K562 (cell line): ENCODE data around the gene DTD1. TPM values are rescaled to one million over a fixed set of nuclear protein-coding genes. Genes with fewer than 3 reads are reported as not detected.
A peak's percentile ranks its signal among the peaks of the same experiment; 100 is the strongest.

Source experiments
- AFF1 ChIP-seq, 2 experiments: fragments of 450-650 bp; IDR thresholded peaks; 2 replicates each; pipeline ENCODE4 v1.6.1; 2018; ENCODE audit warnings: mild to moderate bottlenecking in 2 of 2, low read depth in 1 of 2; ENCODE audit not compliant: partially characterized antibody in 2 of 2
- ATF1 ChIP-seq, 2 experiments: fragments of 450-650 bp in 1 of 2; IDR thresholded peaks; 2 replicates each; pipeline ENCODE4 v1.6.1; 2016; ENCODE audit warnings: missing compliant biosample characterization in 1 of 2, missing genetic modification characterization in 1 of 2
- DNMT1 ChIP-seq: fragments of 450-650 bp; IDR thresholded peaks from 2 replicates; pipeline ENCODE4 v1.6.1; 2016; ENCODE audit warnings: antibody characterized with exemption, mild to moderate bottlenecking
- ESRRB ChIP-seq: fragments of 250-450 bp; sonication (Bioruptor Pico); IDR thresholded peaks from 2 replicates; pipeline ENCODE4 v1.5.0; 2020; ENCODE audit warnings: mild to moderate bottlenecking, moderate library complexity, borderline replicate concordance
- GABPA ChIP-seq: fragments of 200-800 bp; sonication (Bioruptor generic); conservative IDR thresholded peaks from 2 replicates; pipeline ENCODE4 v1.6.1; 2016; ENCODE audit warnings: low read depth, missing genetic modification characterization, missing compliant biosample characterization
- HOXB6 ChIP-seq: fragments of 250-450 bp; sonication (Bioruptor Pico); IDR thresholded peaks from 2 replicates; pipeline ENCODE4 v1.5.1; 2022; ENCODE audit warnings: mild to moderate bottlenecking, borderline replicate concordance
- JUND ChIP-seq, 2 experiments: IDR thresholded peaks; 2 replicates in 1 of 2; 3 replicates in 1 of 2; pipeline ENCODE4 v1.6.1; 2011; ENCODE audit warnings: borderline replicate concordance in 2 of 2, low read depth in 2 of 2, low read length in 2 of 2, improper control_type of control experiment in 1 of 2, missing biosample characterization in 1 of 2, missing genetic modification characterization in 1 of 2, missing genetic modification reagents in 1 of 2
- MYNN ChIP-seq, 2 experiments: sonication (generic); formaldehyde crosslinking in 1 of 2; IDR thresholded peaks; 2 replicates each; pipeline versions ENCODE4 v1.5.0 to v1.6.1; 2016 to 2020; ENCODE audit warnings: antibody characterized with exemption in 1 of 2, missing genetic modification reagents in 1 of 2
- PHB ChIP-seq: fragments of 250-450 bp; sonication (Bioruptor Pico); IDR thresholded peaks from 2 replicates; pipeline ENCODE4 v1.5.0; 2021
- PHF20 ChIP-seq: fragments of 450-650 bp; IDR thresholded peaks from 2 replicates; pipeline ENCODE4 v1.6.1; 2018; ENCODE audit not compliant: partially characterized antibody
- RAD51 ChIP-seq: fragments of 450-650 bp; IDR thresholded peaks from 2 replicates; pipeline ENCODE4 v1.7.1; 2016; ENCODE audit warnings: low read depth, mild to moderate bottlenecking, borderline replicate concordance
- SREBF2 ChIP-seq: sonication (generic); formaldehyde crosslinking; IDR thresholded peaks from 2 replicates; pipeline ENCODE4 v1.4.0; 2020; ENCODE audit warnings: mild to moderate bottlenecking, missing genetic modification reagents
- TFAP4 ChIP-seq: sonication (generic); formaldehyde crosslinking; IDR thresholded peaks from 2 replicates; pipeline ENCODE4 v1.8.0; 2022; ENCODE audit warnings: missing genetic modification reagents, mild to moderate bottlenecking, moderate library complexity, borderline replicate concordance
- TFE3 ChIP-seq: fragments of 450-650 bp; formaldehyde crosslinking; IDR thresholded peaks from 2 replicates; pipeline ENCODE4 v1.4.0; 2020; ENCODE audit warnings: mild to moderate bottlenecking, mixed read lengths
- USF1 ChIP-seq: sonication (generic); formaldehyde crosslinking; IDR thresholded peaks from 2 replicates; pipeline ENCODE4 v1.9.0; 2022; ENCODE audit warnings: mild to moderate bottlenecking, missing genetic modification reagents
- ZNF707 ChIP-seq: fragments of 250-450 bp; sonication (Bioruptor Pico); conservative IDR thresholded peaks from 2 replicates; pipeline ENCODE4 v1.8.0; 2022; ENCODE audit warnings: inconsistent platforms, mild to moderate bottlenecking, moderate library complexity
- ZNF778 ChIP-seq: fragments of 450-650 bp; formaldehyde crosslinking; IDR thresholded peaks from 2 replicates; pipeline ENCODE4 v1.4.0; 2020; ENCODE audit warnings: mild to moderate bottlenecking, moderate library complexity
- polyA plus RNA-seq, 8 experiments: library from polyadenylated mRNA; depleted of rRNA in 4 of 8; stranded (reverse) in 5 of 8; unstranded in 3 of 8; fragments of >200 nt; fragmentation: Nextera tagmentation in 2 of 8; fragmentation: Illumina TruSeq in 1 of 8; extraction: Ambion mirVana in 2 of 8; extraction: Trizol in 1 of 8; gene quantifications; 2 replicates each; pipeline versions ENCODE4 v1.2.1 to v1.2.3, GENCODE V29; 2011 to 2014; ENCODE audit warnings: inconsistent platforms in 1 of 8, missing spikeins in 1 of 8
- total RNA-seq, 7 experiments: library from RNA; depleted of rRNA in 6 of 7; stranded (reverse); fragments of >200 nt in 6 of 7; fragmentation: Illumina TruSeq in 2 of 7; extraction: Trizol in 2 of 7; gene quantifications; 2 replicates each; pipeline versions ENCODE4 v1.2.1 to v1.2.3, GENCODE V29; 2011 to 2021; ENCODE audit warnings: low replicate concordance in 1 of 7

Gene DTD1
- total and polyA plus RNA-seq, 9 of the 15 experiments (the other 6 are each of a cell fraction or from before 2014, with no cell fraction given) = 5.7 to 28.6 (median 26.8) TPM

GRCh38 chr20:18793625-18794427 lies 206.0 kb downstream of the DTD1 start (continued):
- peak in 1 of 2 experiments; percentile 54 for TF ChIP-seq AFF1 (IDR thresholded peaks at IDR 0.05; ENCODE audit: low read depth in 1 of 2, partially characterized antibody in 2 of 2)
- TF ChIP-seq RAD51 = peak; percentile 94
- peak; percentile 68 for TF ChIP-seq PHF20
- no peak for TF ChIP-seq MYNN (IDR thresholded peaks at IDR 0.05)
- TF ChIP-seq MYNN (CRISPR knock-in tag; IDR thresholded peaks at IDR 0.05) = no peak
- no peak for TF ChIP-seq ZNF778 (CRISPR knock-in tag)
- TF ChIP-seq ATF1 (CRISPR knock-in tag; IDR thresholded peaks at IDR 0.05) = no peak
- peak; percentile 94 for TF ChIP-seq ATF1 (tag; IDR thresholded peaks at IDR 0.05)
- TF ChIP-seq ESRRB (CRISPR knock-in tag) = no peak
- peak; percentile 98 for TF ChIP-seq USF1
- no peak for TF ChIP-seq DNMT1
- no peak for TF ChIP-seq SREBF2 (CRISPR knock-in tag)
- TF ChIP-seq TFE3 (CRISPR knock-in tag) = peak; percentile 94
- peak; percentile 75 for TF ChIP-seq TFAP4 (CRISPR knock-in tag)
- no peak for TF ChIP-seq PHB
- peak; percentile 95 for TF ChIP-seq GABPA (tag)
- no peak for TF ChIP-seq HOXB6 (CRISPR knock-in tag)
- TF ChIP-seq JUND (IDR thresholded peaks at IDR 0.05; ENCODE audit: borderline replicate concordance, low read depth, low read length) = peak; percentile 42; the same call in 1 of the 2 replicates
- TF ChIP-seq JUND (tag; IDR thresholded peaks at IDR 0.05; ENCODE audit: borderline replicate concordance, low read depth, low read length) = peak; percentile 51; the same call in 1 of the 3 replicates
- TF ChIP-seq ZNF707 (CRISPR knock-in tag) = no peak
